ENCODE results near the gene PAAF1. TPM values are rescaled to one million over a fixed set of nuclear protein-coding genes. Genes with fewer than 3 reads are reported as not detected.
A peak's percentile ranks its signal among the peaks of the same experiment; 100 is the strongest.

Gene PAAF1
- total and polyA plus RNA-seq, 8 donors, result 8.0 to 15.9 (median 11.4) TPM

GRCh38 chr11:73859671-73860070, 17.1 kb upstream of the PAAF1 start:
- Histone ChIP-seq H3K4me1 (no peaks in the 10 kb centered on the region), H3K36me3 (peaks cover 0 to 15% (median 0%) of the 10 kb centered on the region in 3 donors), H3K4me3 (no peak overlapping the region), H3K9me3 (no peaks in the 10 kb centered on the region), H3K27me3 (no peaks in the 10 kb centered on the region), H3K27ac (no peak overlapping the region)
- FAIRE-seq, result no peak
- TF ChIP-seq CTCF (IDR thresholded peaks at IDR 0.05), result no peak
- DNase-seq, result no peak
- 88 to 89% methylated on average over 2 of the region's 2 CpGs for WGBS, 2 donors
- ATAC-seq, result no peak
- intact Hi-C loops (cut with DNase I), result no loop called here

DNA sequence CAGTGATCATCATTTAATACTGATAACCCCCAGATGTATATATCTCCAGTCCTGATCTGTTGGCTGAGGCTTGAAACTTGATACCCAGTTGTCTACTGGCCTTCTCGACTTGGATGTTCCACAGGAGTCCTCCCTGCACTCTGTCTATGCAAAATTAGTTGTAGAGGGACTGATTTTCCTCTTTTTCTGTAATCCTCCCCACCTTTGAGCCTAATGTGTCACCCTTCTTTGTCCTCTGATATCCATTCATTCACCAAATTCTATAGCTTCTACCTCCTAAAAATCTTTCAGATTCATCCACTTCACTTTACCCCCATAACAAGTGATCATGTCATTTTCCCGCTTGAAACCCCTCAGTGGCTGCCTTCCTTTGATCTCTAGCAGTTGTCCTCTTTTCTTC, 16.6 kb upstream of the PAAF1 start:
- WGBS, 2 donors, result 74 to 78% methylated on average over 2 of the region's 2 CpGs
- Histone ChIP-seq H3K36me3 (peaks cover 0 to 15% (median 0%) of the 10 kb centered on the region in 3 donors), H3K4me1 (no peaks in the 10 kb centered on the region), H3K27ac (no peak overlapping the region), H3K9me3 (no peaks in the 10 kb centered on the region), H3K27me3 (no peaks in the 10 kb centered on the region), H3K4me3 (no peak overlapping the region)
- ATAC-seq (no peak), DNase-seq (no peak), FAIRE-seq (no peak)
- TF ChIP-seq CTCF (IDR thresholded peaks at IDR 0.05), result no peak
- intact Hi-C loops (cut with DNase I), result no loop called here

GRCh38 chr11:73862986-73863385, 13.8 kb upstream of the PAAF1 start:
- ATAC-seq, result no peak
- Histone ChIP-seq H3K4me3 (no peak overlapping the region), H3K27ac (no peak overlapping the region), H3K27me3 (no peaks in the 10 kb centered on the region), H3K9me3 (no peaks in the 10 kb centered on the region), H3K4me1 (no peaks in the 10 kb centered on the region), H3K36me3 (peaks cover 0 to 15% (median 0%) of the 10 kb centered on the region in 3 donors)
- TF ChIP-seq CTCF (IDR thresholded peaks at IDR 0.05), result no peak
- DNase-seq, result no peak
- intact Hi-C loops (cut with DNase I), result no loop called here
- no peak for FAIRE-seq
- 85% methylated on average over 4 of the region's 4 CpGs for WGBS, 2 donors

- H3K9me3 ChIP-seq, result no peaks in the 10 kb centered on the region
- no peak for TF ChIP-seq CTCF (IDR thresholded peaks at IDR 0.05)
- H3K4me3 ChIP-seq, result no peak overlapping the region
- FAIRE-seq, result no peak
- H3K27me3 ChIP-seq, result no peaks in the 10 kb centered on the region
- H3K27ac ChIP-seq, result no peak overlapping the region
- intact Hi-C loops (cut with DNase I), result no loop called here
- no peaks in the 10 kb centered on the region for H3K4me1 ChIP-seq
- 87 to 96% methylated on average over 5 of the region's 5 CpGs for WGBS, 2 donors
- no peak for DNase-seq
- peaks cover 0 to 15% (median 0%) of the 10 kb centered on the region in 3 donors for H3K36me3 ChIP-seq
- ATAC-seq, result no peak
These were observed 10.7 kb upstream of the PAAF1 start for GRCh38 chr11:73866095-73866579.

GRCh38 chr11:73866586-73866996, 10.2 kb upstream of the PAAF1 start:
- H3K36me3 ChIP-seq, result peaks cover 0 to 20% (median 0%) of the 10 kb centered on the region in 3 donors
- no peak overlapping the region for H3K4me3 ChIP-seq
- intact Hi-C loops (cut with DNase I), result no loop called here
- H3K4me1 ChIP-seq, result no peaks in the 10 kb centered on the region
- TF ChIP-seq CTCF (IDR thresholded peaks at IDR 0.05), result no peak
- no peaks in the 10 kb centered on the region for H3K9me3 ChIP-seq
- DNase-seq, result no peak
- no peaks in the 10 kb centered on the region for H3K27me3 ChIP-seq
- 71 to 81% methylated on average over 2 of the region's 2 CpGs for WGBS, 2 donors
- no peak overlapping the region for H3K27ac ChIP-seq
- peak in 1 of 4 donors; percentile 11 for ATAC-seq
- no peak for FAIRE-seq
